ENCODE measurements around the gene RPEL1.

GRCh38 chr10:103199488-103199887 lies 46.2 kb upstream of the RPEL1 start:
- TF ChIP-seq CTCF (IDR thresholded peaks at IDR 0.05) (no peak), POLR2A (IDR thresholded peaks at IDR 0.05) (no peak), EP300 (IDR thresholded peaks at IDR 0.05; ENCODE audit: low read depth) (no peak), POLR2AphosphoS5 (IDR thresholded peaks at IDR 0.05) (no peak)
